ENCODE data around the gene SNCAIP.

The SNCAIP gene

GRCh38 chr5:122355324-122355723 is 43.3 kb downstream of the SNCAIP start:
- TF ChIP-seq EZH2 (IDR thresholded peaks at IDR 0.05; ENCODE audit: borderline replicate concordance, low read length) (no peak), CTCF (IDR thresholded peaks at IDR 0.05; ENCODE audit: low read length) (no peak)
- Histone ChIP-seq H4K20me1 (ENCODE audit: insufficient read depth, low read length) (no peaks in the 10 kb centered on the region), H3K27me3 (ENCODE audit: insufficient read depth, low read length) (no peaks in the 10 kb centered on the region), H3F3A (ENCODE audit: insufficient read depth, low read length) (no peaks in the 10 kb centered on the region), H3K4me1 (ENCODE audit: insufficient read depth, low read length, severe bottlenecking) (peaks cover 3% of the 10 kb centered on the region), H3K9ac (ENCODE audit: low read length) (no peak overlapping the region), H3K9me3 (ENCODE audit: low read length) (no peaks in the 10 kb centered on the region), H3K36me3 (ENCODE audit: insufficient read depth, low read length) (no peaks in the 10 kb centered on the region), H3K4me2 (ENCODE audit: low read length) (no peak overlapping the region), H3K9me2 (ENCODE audit: low read depth, low read length) (no peaks in the 10 kb centered on the region), H2AFZ (ENCODE audit: low read length) (no peak overlapping the region), H3K27ac (ENCODE audit: low read depth, low read length, poor library complexity, severe bottlenecking) (no peak overlapping the region), H3K4me3 (ENCODE audit: low read depth, low read length, poor library complexity, severe bottlenecking) (no peak overlapping the region), H3K79me2 (ENCODE audit: insufficient read depth, low read length) (no peaks in the 10 kb centered on the region)

GRCh38 chr5:122356855-122357254 is 44.8 kb downstream of the SNCAIP start:
- Histone ChIP-seq H3K4me1 (ENCODE audit: insufficient read depth, low read length, severe bottlenecking) (peaks cover 3% of the 10 kb centered on the region), H3K27ac (ENCODE audit: low read depth, low read length, poor library complexity, severe bottlenecking) (no peak overlapping the region), H4K20me1 (ENCODE audit: insufficient read depth, low read length) (no peaks in the 10 kb centered on the region), H3K9me2 (ENCODE audit: low read depth, low read length) (no peaks in the 10 kb centered on the region), H3K4me2 (ENCODE audit: low read length) (no peak overlapping the region), H3K4me3 (ENCODE audit: low read depth, low read length, poor library complexity, severe bottlenecking) (no peak overlapping the region), H3K9me3 (ENCODE audit: low read length) (no peaks in the 10 kb centered on the region), H3K27me3 (ENCODE audit: insufficient read depth, low read length) (no peaks in the 10 kb centered on the region), H3K9ac (ENCODE audit: low read length) (no peak overlapping the region), H2AFZ (ENCODE audit: low read length) (no peak overlapping the region), H3K36me3 (ENCODE audit: insufficient read depth, low read length) (no peaks in the 10 kb centered on the region), H3K79me2 (ENCODE audit: insufficient read depth, low read length) (no peaks in the 10 kb centered on the region), H3F3A (ENCODE audit: insufficient read depth, low read length) (no peaks in the 10 kb centered on the region)
- TF ChIP-seq EZH2 (IDR thresholded peaks at IDR 0.05; ENCODE audit: borderline replicate concordance, low read length) (no peak), CTCF (IDR thresholded peaks at IDR 0.05; ENCODE audit: low read length) (no peak)

GRCh38 chr5:122358372-122358979 is 46.4 kb downstream of the SNCAIP start:
- no peaks in the 10 kb centered on the region for H3K9me2 ChIP-seq (ENCODE audit: low read depth, low read length)
- no peaks in the 10 kb centered on the region for H3K9me3 ChIP-seq (ENCODE audit: low read length)
- H3K79me2 ChIP-seq (ENCODE audit: insufficient read depth, low read length) = no peaks in the 10 kb centered on the region
- H3K36me3 ChIP-seq (ENCODE audit: insufficient read depth, low read length) = no peaks in the 10 kb centered on the region
- H4K20me1 ChIP-seq (ENCODE audit: insufficient read depth, low read length) = no peaks in the 10 kb centered on the region
- TF ChIP-seq EZH2 (IDR thresholded peaks at IDR 0.05; ENCODE audit: borderline replicate concordance, low read length) (no peak), CTCF (IDR thresholded peaks at IDR 0.05; ENCODE audit: low read length) (no peak)
- no peak overlapping the region for H3K4me2 ChIP-seq (ENCODE audit: low read length)
- no peaks in the 10 kb centered on the region for H3K27me3 ChIP-seq (ENCODE audit: insufficient read depth, low read length)
- H3K9ac ChIP-seq (ENCODE audit: low read length) = no peak overlapping the region
- peaks cover 3% of the 10 kb centered on the region for H3K4me1 ChIP-seq (ENCODE audit: insufficient read depth, low read length, severe bottlenecking)
- H3K27ac ChIP-seq (ENCODE audit: low read depth, low read length, poor library complexity, severe bottlenecking) = no peak overlapping the region
- no peak overlapping the region for H2AFZ ChIP-seq (ENCODE audit: low read length)
- H3F3A ChIP-seq (ENCODE audit: insufficient read depth, low read length) = no peaks in the 10 kb centered on the region
- H3K4me3 ChIP-seq (ENCODE audit: low read depth, low read length, poor library complexity, severe bottlenecking) = no peak overlapping the region

Measured in OCI-LY1 (cell line).